Choroid plexus epithelial cell (primary cell): ENCODE measurements around the gene CNTFR.

ENCODE experiments used
- DNase-seq: peaks from one replicate; pipeline ENCODE4 v3.0.0-alpha.2; 2010; ENCODE audit warnings: low read depth
- H3K4me3 ChIP-seq: 2 replicates; pipeline ENCODE4 v1.5.1; 2011; ENCODE audit warnings: low read depth, mild to moderate bottlenecking, control low read depth, low read length, moderate library complexity
- TF ChIP-seq, protein P1 (sequence below): conservative IDR thresholded peaks from 2 replicates; pipeline ENCODE4 v1.5.1; 2011; ENCODE audit warnings: low read depth, mild to moderate bottlenecking, control low read depth, inconsistent platforms, low read length, moderate library complexity

CNTFR gene

DNA sequence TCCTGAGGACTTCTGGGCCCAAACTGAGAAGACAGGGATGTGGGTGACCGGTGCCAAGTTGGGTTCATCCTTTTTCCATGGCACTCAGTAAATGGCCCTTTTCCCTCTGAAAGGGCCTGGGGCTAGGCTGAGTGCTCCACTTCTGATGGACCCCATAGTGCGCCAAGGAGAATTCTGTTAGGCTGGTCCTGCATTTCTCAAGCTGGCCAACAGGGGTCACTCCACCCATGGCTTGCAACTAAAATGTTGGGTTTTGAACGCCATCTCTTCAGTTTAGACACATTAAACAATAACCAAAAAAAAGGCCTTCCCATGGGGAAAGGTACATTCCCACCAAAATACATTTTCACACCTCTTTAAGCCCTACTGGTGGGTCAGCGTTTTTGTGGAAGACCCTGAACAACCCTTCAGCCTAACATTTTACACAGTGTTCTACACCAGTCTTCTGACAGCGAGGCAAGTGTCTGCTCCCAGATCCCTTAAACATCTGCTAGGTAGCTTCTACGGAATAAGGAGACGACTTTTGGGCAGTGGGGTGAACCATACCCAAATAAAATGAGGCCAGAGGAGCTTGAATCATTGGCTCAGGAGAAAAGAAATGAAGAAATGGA lies 27.3 kb downstream of the CNTFR start:
- no peak for DNase-seq
- TF ChIP-seq, protein P1, sequence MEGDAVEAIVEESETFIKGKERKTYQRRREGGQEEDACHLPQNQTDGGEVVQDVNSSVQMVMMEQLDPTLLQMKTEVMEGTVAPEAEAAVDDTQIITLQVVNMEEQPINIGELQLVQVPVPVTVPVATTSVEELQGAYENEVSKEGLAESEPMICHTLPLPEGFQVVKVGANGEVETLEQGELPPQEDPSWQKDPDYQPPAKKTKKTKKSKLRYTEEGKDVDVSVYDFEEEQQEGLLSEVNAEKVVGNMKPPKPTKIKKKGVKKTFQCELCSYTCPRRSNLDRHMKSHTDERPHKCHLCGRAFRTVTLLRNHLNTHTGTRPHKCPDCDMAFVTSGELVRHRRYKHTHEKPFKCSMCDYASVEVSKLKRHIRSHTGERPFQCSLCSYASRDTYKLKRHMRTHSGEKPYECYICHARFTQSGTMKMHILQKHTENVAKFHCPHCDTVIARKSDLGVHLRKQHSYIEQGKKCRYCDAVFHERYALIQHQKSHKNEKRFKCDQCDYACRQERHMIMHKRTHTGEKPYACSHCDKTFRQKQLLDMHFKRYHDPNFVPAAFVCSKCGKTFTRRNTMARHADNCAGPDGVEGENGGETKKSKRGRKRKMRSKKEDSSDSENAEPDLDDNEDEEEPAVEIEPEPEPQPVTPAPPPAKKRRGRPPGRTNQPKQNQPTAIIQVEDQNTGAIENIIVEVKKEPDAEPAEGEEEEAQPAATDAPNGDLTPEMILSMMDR = peak; percentile 63
- H3K4me3 ChIP-seq = no peak overlapping the region

DNA sequence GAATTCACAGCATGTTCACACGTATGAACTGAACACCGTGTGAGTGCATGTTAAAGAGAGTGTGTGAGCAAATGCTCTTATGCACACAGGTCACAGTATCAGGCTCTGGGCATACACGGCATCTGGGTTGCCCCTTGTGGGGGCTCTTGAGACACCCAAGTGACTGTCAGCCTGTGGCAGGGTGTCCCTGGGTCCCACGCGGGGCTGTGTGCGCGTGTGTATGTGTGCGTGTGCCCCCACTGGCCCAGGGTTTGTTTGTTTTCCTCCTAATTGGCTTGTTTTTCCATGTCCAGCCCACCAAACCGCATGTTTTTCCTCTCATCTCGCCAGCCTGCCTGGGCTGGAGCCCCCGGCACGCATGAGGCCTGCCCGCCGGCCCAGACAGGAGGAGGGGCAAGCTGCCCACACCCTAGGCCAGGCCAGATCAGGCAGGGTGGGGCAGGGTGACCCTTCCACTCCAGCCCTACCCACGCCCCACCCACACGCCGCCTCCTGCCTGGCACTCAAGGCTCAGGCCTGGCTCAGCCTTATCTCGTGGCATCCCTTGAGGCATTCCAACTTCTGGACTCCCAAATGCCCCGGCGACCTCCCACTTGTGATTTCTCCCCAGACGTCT lies 28.8 kb downstream of the CNTFR start:
- TF ChIP-seq, protein P1 = no peak
- no peak for DNase-seq
- no peak overlapping the region for H3K4me3 ChIP-seq

DNA sequence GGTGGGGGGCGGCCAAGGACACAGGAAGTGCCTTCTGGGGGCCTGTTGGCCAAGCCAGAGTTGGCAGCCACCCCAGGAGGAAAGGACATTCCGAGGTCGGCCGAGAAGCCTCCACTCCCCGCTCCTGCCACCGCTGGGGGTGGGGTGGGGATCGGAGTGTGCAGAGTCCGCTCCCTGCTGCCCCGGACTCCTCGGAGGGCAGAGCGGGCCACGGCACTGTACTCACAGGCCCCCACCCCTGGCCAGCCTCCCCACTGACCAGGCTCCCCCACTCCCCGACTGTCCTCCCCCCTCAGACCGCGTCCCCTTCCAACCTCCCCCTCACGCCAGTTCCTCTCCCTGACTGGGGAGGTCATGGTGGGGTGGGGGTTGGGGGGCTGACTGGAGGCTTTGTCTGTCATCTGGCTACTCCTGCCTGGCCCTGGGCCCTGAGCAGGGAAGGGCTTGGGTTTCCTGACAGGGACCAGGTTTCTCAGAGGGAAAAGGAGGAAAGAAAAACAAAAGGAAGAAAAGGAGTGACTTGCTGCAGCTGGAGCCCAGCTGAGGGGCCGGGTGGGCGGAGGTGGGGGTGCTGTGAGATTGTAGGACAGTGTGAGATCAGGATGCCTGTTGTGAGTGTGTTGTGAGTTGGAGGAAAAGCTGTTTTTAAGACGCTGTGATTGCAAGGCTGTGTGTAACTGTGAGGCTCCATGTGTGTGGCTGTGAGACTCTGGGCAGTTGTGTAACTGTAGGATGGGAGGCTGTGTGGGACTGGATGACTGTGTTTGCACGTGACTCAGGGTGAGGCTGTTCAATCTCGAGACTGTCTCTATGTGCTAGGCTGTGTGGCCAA lies 29.7 kb downstream of the CNTFR start:
- H3K4me3 ChIP-seq = no peak overlapping the region
- TF ChIP-seq, protein P1 = no peak
- DNase-seq = peak; percentile 72

DNA sequence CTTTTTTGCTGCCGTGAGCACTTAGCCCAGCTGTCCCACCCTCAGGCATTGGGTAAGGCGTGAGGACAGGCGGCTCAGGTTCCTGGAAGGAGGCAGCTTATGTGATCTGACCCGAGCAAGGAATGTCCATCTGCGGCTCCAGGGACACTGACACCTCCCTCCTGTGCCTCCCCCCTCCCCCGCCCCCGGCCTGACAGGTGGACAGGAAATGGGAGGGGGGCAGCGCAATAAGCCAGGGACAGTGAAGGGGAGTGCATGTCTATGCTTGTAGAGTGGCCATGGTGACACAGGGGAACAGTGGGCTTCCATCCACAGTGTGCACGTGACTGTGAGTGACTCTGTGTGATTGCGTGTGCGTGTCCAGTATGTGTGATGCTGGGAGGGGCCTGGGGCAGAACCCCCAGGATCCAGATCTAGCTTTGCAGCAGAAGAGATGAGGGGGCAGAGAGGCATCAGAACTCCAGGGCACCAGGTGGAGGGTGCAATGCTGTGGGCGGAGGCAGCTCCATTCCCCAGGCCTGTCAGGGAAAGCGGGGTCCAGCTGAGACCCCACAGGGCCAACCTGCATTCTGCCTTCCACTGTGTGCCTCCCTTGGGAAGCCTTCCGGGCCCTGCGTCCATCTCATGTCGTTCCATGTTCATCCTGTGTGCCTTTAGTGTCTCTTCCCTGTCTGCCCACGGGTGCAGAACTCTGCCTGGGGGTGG lies 30.5 kb downstream of the CNTFR start:
- TF ChIP-seq, protein P1 = no peak
- no peak for DNase-seq
- no peak overlapping the region for H3K4me3 ChIP-seq

DNA sequence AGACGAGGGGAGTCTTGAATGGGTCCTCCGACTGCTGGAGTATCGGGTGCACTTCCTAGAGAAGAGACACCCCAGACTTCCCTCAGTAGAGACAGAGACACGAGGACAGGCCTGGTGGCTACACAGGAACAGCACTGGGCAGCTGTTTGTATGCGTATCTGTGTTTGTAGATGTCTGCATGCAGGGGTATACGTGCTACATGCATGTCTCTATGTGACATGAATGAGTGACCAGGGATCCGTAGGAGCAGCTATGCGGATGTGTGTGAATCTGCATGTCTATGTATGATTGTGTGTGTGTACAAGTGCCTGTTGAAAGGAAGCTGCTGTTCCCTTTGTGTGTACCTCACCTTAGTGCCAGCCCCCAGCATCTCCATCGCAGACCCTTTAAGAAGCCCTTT lies 31.2 kb downstream of the CNTFR start:
- no peak overlapping the region for H3K4me3 ChIP-seq
- TF ChIP-seq, protein P1 = no peak
- DNase-seq = no peak

DNA sequence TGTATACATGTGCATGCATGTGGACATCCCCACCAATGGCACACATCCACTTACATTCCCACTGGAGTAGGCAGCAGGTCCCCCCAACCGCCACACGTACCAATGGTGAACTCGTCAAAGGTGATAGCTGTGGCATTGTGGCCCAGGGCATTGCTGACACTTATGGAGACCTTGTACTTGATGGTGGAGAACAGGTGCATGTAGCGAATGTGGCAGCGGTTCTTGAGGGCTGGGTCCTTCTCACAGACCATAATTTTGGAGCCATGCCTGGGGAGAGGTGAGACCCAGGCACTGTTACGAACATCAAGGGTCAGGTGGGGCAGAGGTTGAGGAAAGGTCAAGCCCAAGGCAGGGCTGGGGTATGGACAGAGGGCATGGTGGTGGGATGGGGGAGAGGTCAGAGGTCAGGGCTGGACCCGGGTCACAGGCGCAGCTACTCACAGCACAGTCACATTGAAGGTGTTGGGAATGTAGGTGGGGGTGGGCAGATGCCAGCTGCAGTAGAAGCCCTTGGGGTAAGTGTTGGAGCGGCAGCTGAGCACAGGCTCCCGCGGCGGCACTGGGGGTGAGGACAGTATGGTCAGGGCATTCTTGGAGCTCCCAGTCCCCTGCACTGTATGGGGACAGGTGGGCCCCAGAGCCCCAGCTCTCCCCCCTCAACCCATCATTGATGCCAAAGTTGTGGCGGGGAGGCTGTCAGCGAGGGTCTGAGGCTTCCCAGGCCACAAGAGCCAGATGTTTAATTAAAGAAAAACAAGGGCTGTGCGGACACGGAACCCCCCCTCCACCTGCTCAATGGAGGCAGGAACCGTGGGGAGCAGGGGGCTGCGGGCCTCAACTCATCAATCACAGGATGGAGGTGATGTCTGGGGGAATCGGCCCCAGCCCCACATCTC lies 31.9 kb downstream of the CNTFR start:
- H3K4me3 ChIP-seq = no peak overlapping the region
- TF ChIP-seq, protein P1 = no peak
- no peak for DNase-seq
